ENCODE data around the gene FAM163B. TPM values are rescaled to one million over a fixed set of nuclear protein-coding genes. Genes with fewer than 3 reads are reported as not detected.

FAM163B gene
- total RNA-seq, 1 experiment from 2014 or later, result not detected

DNA sequence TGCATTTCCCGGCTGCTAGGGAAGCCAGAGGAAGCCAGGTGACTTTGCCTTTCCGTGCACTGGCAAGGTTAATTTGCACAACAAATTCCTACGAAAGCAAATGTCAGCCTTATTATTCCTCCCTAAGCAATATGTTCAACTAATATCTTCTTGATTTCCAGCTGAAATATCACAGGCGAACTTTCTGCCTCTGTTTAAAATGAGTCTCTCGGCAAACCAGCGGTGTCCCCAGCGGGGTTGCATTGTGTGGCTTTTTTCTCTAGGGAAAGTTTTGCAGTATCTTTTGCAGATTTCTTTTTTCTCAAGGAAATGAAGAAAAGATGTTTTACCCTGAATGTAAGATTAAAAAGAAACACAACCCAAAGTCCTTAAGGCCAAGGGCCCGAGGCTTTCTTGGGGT, 28.9 kb upstream of the FAM163B start:
- intact Hi-C loops (cut with micrococcal nuclease; ENCODE audit: unreplicated experiment), result no loop called here
- CTCF ChIA-PET, result no interaction called here
- Mint-ChIP-seq H3K27ac (ENCODE audit: unreplicated experiment) (no peak overlapping the region), H3K4me3 (ENCODE audit: low read depth, unreplicated experiment) (no peak overlapping the region), H3K4me1 (ENCODE audit: low read depth, unreplicated experiment) (no peaks in the 10 kb centered on the region), H3K9me3 (ENCODE audit: low read depth, unreplicated experiment) (no peaks in the 10 kb centered on the region), H3K27me3 (ENCODE audit: unreplicated experiment) (peaks cover 83% of the 10 kb centered on the region), H3K36me3 (ENCODE audit: insufficient read depth, unreplicated experiment) (no peaks in the 10 kb centered on the region)
- no peak for DNase-seq
- no TSS peak for BruUV-seq (replicated peaks)
- TF ChIP-seq, protein P1, sequence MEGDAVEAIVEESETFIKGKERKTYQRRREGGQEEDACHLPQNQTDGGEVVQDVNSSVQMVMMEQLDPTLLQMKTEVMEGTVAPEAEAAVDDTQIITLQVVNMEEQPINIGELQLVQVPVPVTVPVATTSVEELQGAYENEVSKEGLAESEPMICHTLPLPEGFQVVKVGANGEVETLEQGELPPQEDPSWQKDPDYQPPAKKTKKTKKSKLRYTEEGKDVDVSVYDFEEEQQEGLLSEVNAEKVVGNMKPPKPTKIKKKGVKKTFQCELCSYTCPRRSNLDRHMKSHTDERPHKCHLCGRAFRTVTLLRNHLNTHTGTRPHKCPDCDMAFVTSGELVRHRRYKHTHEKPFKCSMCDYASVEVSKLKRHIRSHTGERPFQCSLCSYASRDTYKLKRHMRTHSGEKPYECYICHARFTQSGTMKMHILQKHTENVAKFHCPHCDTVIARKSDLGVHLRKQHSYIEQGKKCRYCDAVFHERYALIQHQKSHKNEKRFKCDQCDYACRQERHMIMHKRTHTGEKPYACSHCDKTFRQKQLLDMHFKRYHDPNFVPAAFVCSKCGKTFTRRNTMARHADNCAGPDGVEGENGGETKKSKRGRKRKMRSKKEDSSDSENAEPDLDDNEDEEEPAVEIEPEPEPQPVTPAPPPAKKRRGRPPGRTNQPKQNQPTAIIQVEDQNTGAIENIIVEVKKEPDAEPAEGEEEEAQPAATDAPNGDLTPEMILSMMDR (IDR thresholded peaks at IDR 0.05; ENCODE audit: unreplicated experiment), result no peak

DNA sequence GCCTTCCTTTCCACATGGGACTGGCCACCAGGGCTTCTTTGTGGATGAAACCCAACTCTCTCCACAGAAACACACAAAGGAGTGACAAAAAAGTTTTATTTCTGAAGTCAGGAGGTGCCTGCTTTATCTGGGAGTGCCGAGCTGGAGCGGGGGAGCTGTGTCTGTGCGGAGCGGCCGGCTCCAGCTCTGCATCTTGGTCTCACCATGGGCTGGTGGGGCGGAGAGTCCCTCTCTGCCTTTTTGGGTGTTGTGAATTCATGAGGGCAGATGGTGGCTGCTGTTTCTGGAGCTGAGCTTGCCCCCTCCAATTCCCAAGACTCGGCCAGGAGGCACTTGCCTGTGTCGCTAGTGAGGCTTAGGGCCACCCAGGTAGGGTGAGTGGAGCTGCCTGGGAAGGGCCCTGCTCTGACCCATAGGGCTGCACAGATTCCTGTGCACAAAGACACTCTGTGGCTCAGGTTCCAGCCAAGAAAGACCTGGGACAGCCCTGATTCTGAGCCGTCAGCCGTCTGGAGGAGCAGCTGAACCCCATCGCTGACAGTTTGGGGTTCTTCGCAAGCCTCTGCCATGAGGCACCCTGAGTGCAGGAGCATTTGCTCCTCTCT, 28.4 kb upstream of the FAM163B start:
- CTCF ChIA-PET, result no interaction called here
- H3K4me1 Mint-ChIP-seq (ENCODE audit: low read depth, unreplicated experiment), result no peaks in the 10 kb centered on the region

GRCh38 chr9:133636902-133637301, 27.7 kb upstream of the FAM163B start:
- Mint-ChIP-seq H3K9me3 (ENCODE audit: low read depth, unreplicated experiment) (no peaks in the 10 kb centered on the region), H3K27ac (ENCODE audit: unreplicated experiment) (no peak overlapping the region), H3K4me1 (ENCODE audit: low read depth, unreplicated experiment) (no peaks in the 10 kb centered on the region), H3K4me3 (ENCODE audit: low read depth, unreplicated experiment) (no peak overlapping the region), H3K36me3 (ENCODE audit: insufficient read depth, unreplicated experiment) (no peaks in the 10 kb centered on the region), H3K27me3 (ENCODE audit: unreplicated experiment) (peaks cover 71% of the 10 kb centered on the region)
- CTCF ChIA-PET, result no interaction called here
- TF ChIP-seq, protein P1 (IDR thresholded peaks at IDR 0.05; ENCODE audit: unreplicated experiment), result no peak
- no TSS peak for BruUV-seq (replicated peaks)
- DNase-seq, result no peak
- intact Hi-C loops (cut with micrococcal nuclease; ENCODE audit: unreplicated experiment), result no loop called here

More for the DNA sequence above, 28.4 kb upstream of the FAM163B start:
- H3K27me3 Mint-ChIP-seq (ENCODE audit: unreplicated experiment), result peaks cover 78% of the 10 kb centered on the region
- DNase-seq, result no peak
- H3K4me3 Mint-ChIP-seq (ENCODE audit: low read depth, unreplicated experiment), result no peak overlapping the region
- BruUV-seq (replicated peaks), result no TSS peak
- no peak overlapping the region for H3K27ac Mint-ChIP-seq (ENCODE audit: unreplicated experiment)
- TF ChIP-seq, protein P1 (IDR thresholded peaks at IDR 0.05; ENCODE audit: unreplicated experiment), result no peak
- H3K9me3 Mint-ChIP-seq (ENCODE audit: low read depth, unreplicated experiment), result no peaks in the 10 kb centered on the region
- intact Hi-C loops (cut with micrococcal nuclease; ENCODE audit: unreplicated experiment), result no loop called here
- H3K36me3 Mint-ChIP-seq (ENCODE audit: insufficient read depth, unreplicated experiment), result no peaks in the 10 kb centered on the region

DNA sequence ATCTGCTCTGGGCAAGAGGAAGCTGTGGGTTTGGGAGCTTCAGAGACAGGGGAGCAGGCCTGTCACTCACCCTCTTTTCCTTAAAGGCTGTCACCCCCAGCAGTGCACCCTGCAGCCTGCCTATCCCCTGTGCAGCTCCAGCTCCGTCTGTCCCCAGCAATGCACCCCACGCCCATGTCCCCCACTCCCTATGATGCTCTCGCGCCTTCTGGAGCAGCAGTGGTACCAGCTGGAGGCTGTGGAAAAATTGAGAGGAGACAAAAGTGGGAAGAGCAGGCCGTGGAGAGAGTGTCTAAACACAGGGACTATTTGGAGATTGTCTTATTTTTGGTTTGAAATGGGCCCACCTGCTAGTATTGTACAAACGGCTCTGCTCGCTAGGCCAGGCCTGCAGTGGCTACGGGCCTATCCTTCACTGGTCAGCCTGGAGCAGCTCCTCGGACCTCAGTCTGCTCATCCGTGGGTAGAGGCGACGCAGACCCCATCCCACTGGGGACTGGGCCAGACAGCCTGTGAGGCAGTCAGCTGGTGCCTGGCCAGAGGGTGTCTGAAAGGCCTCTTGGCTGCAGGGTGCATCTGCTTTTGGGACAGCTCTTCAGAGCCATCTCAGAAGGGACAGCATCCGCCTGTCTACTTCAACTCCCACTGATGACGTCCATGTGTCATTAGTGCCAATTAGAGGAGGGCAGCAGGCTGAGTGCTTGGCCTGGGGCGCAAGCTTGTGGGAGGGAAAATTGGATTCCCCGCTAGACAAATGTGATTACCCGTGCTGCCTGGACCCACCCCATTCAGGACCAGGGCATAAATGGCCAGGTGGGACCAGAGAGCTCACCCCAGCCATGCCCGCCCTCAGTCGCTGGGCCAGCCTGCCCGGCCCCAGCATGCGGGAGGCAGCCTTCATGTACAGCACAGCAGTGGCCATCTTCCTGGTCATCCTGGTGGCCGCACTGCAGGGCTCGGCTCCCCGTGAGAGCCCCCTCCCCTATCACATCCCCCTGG, 26.6 kb upstream of the FAM163B start, which contains the start of gene DBH:
Gene DBH (plus strand): TSS at position 831 of the 999 bp plus-strand sequence. CDS start 9 bp downstream, at position 840.
- Mint-ChIP-seq H3K27me3 (ENCODE audit: unreplicated experiment) (peaks cover 68% of the 10 kb centered on the region), H3K9me3 (ENCODE audit: low read depth, unreplicated experiment) (no peaks in the 10 kb centered on the region), H3K27ac (ENCODE audit: unreplicated experiment) (no peak within 1 kb of the TSS), H3K36me3 (ENCODE audit: insufficient read depth, unreplicated experiment) (no peaks in the 10 kb centered on the region), H3K4me1 (ENCODE audit: low read depth, unreplicated experiment) (no peaks in the 10 kb centered on the region), H3K4me3 (ENCODE audit: low read depth, unreplicated experiment) (no peak within 1 kb of the TSS)
- CTCF ChIA-PET, result no interaction called here
- DNase-seq, result no peak
- no TSS peak for BruUV-seq (replicated peaks)
- TF ChIP-seq, protein P1 (IDR thresholded peaks at IDR 0.05; ENCODE audit: unreplicated experiment), result no peak
- intact Hi-C loops (cut with micrococcal nuclease; ENCODE audit: unreplicated experiment), result no loop called here

All from Calu3 (cell line).